ENCODE results near the gene NTSR1.

DNA sequence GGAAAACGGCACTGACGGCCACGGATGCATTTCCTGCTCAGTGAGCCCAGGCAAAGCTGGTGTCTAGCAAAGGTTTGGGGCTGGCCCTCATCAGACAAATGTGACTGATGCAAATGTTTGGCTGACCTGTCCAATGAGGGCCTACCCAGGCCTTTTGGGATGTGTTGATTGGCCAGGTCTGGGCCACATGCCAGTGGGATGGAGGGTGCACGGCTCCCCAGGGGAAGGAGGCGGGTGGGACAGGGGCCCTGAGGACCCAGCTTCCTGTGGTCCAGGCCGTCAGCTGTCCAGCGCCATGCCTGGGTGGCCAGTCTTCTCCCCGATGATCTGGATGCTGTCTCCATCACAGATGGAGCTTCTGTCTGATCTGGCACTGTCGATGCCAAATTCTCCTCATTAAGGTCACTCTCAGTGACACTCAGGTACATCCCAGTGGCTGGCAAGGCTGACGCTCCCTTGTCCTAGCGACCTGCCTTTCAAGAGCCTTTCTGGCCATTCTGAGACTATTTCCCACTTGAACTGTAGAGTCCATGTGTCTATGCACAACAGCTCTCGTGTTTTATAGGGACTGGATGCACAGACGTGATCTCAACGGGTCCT is 43.0 kb downstream of the NTSR1 start:
- no peak for TF ChIP-seq EZH2 (IDR thresholded peaks at IDR 0.05; ENCODE audit: borderline replicate concordance, low read length)
- TF ChIP-seq, protein P1, sequence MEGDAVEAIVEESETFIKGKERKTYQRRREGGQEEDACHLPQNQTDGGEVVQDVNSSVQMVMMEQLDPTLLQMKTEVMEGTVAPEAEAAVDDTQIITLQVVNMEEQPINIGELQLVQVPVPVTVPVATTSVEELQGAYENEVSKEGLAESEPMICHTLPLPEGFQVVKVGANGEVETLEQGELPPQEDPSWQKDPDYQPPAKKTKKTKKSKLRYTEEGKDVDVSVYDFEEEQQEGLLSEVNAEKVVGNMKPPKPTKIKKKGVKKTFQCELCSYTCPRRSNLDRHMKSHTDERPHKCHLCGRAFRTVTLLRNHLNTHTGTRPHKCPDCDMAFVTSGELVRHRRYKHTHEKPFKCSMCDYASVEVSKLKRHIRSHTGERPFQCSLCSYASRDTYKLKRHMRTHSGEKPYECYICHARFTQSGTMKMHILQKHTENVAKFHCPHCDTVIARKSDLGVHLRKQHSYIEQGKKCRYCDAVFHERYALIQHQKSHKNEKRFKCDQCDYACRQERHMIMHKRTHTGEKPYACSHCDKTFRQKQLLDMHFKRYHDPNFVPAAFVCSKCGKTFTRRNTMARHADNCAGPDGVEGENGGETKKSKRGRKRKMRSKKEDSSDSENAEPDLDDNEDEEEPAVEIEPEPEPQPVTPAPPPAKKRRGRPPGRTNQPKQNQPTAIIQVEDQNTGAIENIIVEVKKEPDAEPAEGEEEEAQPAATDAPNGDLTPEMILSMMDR (conservative IDR thresholded peaks at IDR 0.05 in 1 of 2, IDR thresholded peaks at IDR 0.05 in 1 of 2; ENCODE audit: extremely low read depth in 1 of 2, insufficient read depth in 1 of 2, low read depth in 1 of 2, low read length in 2 of 2), result no peak

Data from mammary epithelial cell (primary cell).